NCI-H82 (cell line): ENCODE measurements around the gene GJD3.
"Not testable (repeated sequence)": the region's sequence is repeated elsewhere in the genome, so short reads cannot be mapped to it uniquely, and the experiment has no call there.

Source experiments
- DNase-seq: peaks from one replicate; lab custom pipeline; 2025; lab: John Stamatoyannopoulos, UW

Gene GJD3

DNA sequence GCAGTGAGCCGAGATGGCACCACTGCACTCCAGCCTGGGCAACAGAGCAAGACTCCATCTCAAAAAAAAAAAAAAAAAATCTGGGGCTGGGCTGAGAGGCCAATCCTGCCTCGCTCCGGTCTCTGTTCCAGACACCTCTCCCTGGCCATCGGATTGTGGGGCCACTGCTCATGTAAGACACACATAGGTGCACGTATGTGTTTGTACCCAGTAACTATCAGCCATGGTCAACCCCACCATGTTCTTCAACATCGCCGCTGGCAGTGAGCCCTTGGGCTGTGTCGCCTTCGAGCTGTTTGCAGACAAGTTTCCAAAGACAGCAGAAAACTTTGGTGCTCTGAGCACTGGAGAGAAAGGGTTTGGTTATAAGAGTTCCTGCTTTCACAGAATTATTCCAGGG is 3.2 kb upstream of the GJD3 start:
- not testable (repeated sequence) for DNase-seq

DNA sequence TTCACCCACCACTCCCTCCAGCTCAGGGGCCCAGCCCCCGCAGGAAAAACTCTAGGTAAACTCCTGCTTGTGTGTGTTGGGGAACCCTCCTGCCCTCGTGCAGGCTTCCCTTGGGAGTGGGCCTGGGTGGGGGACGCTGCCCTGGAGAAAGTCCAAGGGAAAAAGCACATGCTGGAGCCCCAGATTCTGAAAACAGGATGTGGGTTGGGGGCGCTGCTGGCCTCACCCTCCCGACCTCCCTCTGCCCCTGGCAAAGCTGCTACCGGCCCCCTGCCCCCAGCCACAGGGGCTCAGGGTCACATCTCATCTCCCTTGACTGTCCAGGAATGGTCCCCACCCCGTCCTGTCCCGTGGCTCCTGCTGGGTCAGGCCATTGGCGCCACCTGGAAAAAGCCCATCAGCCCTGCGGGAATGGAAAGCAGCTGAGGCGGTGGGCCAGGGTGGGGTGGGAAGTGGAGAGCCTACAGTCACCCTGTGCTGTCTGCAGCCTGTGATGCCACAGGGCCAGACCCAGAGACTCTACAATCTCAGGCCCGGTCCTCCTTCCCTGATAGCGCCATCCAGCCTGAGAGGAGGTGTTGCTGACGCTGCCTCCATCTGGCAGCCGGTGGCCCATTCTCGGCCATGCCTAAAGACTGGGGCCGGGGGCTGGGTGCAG is 2.5 kb upstream of the GJD3 start:
- no peak for DNase-seq

DNA sequence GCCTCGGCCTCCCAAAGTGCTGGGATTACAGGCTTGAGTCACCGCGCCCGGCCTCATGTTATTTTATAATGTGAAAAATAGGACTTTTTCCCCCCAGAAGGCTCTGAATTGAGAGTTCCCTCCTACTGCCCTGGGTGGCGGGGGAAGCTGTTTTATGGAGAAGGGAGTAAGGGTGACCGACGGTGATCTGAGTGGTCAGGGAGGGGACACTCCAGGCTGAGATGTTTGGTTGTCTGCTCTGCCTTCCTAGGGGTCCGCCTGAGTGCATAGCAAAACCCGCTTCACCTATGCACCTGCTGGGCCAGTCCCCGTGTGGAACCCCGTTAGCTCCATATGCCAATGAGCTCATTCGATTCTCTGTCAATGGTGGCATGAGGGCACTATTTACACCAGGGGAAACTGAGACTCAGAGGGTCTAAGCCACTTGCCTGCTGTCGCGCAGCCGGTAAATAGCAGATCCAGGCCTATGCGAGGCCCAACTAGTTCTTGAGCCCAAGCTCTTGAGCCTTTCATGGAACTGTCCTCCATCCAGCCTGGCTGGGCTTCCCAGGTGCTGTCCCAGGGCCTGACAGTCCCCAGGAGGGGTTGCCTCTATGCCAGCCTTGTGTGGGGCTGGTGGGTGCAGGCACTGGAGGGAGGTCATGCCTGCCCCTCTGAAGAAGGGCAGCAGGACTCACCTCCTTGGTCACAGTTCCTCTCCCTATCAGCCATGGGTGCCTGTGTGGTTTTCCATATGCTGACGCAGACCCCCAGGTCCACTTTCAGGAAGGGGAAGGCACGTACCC is 1.7 kb upstream of the GJD3 start:
- no peak for DNase-seq

DNA sequence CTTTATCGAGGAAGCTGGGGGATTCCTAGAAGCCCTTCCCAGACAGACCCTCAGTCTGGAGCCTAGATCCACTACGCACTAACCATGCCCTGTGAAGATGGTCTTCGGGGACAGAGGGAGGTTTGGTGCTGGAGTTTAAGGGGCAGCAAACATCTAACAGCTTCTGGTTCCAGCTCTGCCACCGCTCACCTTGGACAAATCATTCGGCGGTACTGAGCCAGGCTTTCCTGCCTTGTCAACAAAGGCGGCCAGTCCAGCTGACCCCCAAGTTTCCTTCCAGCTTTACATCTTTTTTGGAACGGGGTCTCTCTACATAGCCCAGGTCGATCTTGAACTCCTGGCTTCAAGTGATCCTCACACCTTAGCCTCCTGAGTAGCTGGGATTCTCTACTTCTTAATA is 369 bp upstream of the GJD3 start:
- no peak for DNase-seq

DNA sequence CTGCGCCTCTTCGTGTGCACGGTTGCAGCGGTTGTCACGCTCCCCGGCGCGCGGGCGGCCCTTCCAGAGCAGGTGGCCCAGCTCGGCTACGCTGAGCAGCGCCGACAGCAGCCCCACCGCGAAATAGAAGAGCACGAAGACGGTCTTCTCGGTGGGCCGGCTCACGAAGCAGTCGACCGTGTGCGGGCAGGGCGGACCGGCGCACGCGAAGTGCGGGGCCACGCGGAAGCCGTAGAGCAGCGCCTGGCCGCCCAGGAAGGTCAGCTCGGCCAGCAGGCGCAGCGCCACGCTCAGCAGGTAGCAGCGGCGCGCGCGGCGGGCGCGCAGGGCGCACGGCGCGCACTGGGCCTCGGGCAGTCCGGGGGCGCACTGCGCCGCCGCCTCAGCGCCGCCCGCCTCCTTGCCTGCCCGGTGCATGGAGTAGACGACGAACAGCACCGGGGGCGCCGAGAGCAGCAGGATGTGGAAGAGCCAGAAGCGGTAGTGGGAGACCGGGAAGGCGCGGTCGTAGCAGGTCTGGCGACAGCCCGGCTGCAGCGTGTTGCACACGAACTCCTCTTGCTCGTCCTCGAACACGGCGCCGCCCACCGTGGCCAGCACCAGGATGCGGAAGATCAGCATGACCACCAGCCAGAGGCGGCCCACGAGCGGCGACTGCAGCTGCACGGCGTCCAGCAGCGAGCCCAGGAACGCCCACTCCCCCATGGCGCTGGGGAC is 1.3 kb downstream of the GJD3 start:
- DNase-seq = peak; percentile 43

DNA sequence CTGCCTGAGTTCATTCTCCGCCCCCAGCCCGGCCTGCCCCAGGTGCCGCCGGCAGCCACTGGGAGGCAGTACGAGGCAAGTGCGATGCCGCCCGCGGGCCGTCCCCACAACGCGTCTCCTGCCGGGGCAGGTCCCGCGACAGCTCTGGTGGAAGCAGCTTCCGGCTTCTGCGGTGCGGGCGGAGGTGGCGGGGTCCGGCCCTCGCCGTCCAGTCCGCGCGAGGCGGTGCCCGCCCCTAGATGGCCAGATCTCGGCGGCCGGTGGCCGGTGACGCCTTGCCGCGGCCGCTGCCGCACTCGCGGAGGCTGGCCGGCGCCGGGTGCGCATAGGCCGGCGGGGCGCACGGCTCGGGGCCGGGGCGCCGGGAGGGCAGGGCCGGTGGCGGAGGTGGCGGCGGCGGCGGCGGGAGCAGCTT is 1.8 kb downstream of the GJD3 start:
- peak; percentile 82 for DNase-seq

DNA sequence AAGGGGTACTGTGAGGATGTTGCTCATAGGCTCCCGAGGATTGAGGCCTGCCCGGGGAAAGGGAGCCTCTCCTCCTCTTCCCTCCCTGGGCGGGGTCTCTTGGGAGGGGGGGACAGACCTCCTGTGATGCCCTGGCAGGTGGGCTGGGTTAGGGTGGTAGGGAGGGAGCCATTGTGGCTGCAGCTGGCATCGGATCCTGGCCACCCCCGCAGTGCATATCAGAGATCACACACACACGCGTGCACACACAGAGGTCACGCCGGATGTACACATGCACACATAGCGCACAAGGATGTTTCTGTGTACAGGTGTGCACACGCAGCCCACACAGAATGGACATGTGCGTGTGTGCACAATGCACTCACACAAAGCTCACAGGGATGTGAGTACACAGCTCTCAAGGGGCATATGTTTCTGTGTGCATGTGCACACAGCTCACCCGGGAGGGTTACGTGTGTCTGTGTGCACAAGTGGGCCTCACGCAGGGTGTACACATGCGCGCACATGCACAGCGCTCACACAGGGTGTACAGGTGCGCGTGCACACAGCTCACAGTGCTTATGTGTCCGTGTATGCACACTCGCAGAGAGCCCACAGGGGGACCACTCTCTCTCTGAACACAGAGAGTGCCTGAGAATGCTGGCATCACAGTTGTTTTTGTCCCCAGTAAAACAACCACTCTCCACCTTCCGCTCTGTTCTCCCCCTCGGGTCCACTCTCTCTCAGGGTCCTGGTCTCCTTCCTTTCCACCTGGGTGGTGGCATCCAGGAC is 2.4 kb downstream of the GJD3 start:
- DNase-seq = no peak

DNA sequence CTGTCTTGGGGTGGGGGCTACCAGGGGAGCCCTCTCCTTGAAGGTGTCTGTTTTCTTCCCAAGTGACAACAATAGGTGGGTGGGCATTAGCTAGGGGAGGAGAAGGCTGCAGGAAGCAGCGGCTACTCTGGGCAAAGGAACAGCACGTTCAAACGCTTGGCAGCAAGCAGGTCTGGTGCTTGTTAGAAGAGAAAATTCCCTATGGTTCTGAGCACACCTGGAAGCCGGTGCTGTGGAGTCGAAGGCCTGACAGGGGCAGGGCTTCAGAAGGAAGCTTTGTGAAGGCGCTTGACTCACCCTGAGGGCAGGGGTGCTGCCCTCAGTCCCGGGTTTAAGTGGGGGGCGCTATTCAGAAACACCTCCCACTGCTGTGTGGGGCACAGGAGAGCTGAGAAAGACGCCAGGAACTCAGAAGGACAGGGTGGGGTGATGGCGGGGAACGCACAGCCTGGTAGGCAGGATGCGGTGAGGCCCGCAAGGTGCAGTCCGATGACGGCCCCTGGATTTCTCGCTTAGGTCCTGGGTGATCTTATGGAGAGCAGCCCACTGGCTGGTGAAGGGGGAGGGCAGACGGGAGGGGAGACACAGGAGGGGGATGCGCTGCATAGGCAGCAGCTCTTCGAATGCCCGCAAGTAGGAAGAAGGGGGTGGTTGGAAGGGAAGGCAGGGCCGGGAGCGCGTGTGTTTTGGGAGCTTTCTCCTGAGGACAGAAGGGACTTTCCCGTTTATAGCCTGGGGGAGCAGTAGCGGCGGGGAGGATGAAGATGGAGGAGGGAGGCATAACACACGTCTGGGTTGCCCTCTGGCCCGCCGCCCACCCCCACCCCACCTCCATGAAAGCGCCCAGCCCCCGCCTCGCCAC is 3.2 kb downstream of the GJD3 start:
- DNase-seq = no peak

DNA sequence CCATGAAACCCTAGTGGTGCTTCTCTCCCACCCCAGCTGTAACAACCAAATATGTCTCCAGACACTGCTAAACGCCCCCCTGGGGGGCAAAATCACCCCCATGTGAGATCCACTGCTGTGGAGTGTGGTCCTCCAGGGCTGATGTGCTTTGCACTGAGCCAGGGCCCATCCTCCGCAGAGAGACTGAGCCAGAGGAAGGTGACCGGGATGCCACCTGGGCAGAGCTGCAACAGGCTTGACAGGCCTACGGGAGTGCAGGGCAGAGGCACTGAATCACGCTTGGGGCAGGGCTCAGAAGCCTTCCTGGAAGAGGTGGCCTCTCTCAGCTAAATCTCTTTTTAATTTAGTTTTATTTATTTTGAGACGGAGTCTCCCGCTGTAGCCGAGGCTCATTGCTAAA is 4.4 kb downstream of the GJD3 start:
- no peak for DNase-seq

DNA sequence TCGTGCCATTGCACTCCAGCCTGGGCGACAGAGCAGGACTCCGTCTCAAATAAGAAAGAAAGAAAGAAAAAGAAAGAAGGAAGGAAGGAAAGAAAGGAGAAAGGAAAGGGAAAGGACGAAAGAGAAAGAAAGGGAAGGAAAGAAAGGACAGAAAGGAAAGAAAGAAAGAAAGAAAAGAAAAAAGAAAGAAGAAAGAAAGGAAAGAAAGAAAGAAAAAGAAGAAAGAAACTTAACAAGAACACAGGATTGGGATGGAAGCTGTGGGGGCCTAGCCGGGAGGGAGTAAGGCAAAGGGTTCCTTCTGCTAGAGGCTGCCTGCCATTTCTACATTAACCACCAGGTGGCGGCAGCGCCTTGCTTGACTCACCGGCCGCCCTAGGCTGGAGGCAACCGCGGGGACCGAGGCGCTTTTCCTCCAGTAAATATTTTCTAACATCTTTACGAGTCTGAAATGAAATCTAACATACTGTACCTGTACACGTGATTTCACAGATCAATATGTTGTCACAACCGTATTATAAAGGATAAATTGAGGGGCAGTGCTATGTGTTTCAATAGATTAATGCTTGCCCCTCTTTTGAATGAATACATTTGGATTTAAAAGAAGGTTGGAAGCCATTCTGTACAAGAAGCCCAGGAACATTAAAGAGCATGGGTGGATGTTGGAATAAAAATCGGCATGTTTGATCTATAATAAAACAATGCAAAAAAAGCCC is 6.1 kb downstream of the GJD3 start:
- DNase-seq = peak; percentile 94

DNA sequence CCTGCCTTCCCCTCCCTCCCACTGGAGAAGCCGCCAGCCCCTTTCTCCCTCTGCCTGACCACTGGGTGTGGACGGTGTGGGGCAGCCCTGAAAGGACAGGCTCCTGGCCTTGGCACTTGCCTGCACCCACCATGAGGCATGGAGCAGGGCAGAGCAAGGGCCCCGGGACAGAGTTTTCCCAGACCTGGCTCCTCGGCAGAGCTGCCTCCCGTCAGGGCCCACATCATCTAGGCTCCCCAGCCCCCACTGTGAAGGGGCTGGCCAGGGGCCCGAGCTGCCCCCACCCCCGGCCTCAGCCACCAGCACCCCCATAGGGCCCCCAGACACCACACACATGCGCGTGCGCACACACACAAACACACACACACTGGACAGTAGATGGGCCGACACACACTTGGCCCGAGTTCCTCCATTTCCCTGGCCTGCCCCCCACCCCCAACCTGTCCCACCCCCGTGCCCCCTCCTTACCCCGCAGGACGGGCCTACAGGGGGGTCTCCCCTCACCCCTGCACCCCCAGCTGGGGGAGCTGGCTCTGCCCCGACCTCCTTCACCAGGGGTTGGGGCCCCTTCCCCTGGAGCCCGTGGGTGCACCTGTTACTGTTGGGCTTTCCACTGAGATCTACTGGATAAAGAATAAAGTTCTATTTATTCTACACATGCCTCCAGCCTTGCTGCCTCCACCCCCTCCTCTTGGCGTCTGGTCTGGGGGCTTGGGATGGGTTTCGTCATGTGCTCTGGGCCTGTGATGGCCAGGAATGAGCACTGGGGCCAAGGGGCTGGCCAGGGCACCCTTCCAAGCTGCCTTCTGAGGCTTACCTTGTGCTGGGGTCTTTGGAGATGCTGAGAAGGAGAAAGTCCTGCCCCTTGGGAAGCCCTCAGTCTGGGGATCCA is 7.3 kb downstream of the GJD3 start:
- DNase-seq = no peak

DNA sequence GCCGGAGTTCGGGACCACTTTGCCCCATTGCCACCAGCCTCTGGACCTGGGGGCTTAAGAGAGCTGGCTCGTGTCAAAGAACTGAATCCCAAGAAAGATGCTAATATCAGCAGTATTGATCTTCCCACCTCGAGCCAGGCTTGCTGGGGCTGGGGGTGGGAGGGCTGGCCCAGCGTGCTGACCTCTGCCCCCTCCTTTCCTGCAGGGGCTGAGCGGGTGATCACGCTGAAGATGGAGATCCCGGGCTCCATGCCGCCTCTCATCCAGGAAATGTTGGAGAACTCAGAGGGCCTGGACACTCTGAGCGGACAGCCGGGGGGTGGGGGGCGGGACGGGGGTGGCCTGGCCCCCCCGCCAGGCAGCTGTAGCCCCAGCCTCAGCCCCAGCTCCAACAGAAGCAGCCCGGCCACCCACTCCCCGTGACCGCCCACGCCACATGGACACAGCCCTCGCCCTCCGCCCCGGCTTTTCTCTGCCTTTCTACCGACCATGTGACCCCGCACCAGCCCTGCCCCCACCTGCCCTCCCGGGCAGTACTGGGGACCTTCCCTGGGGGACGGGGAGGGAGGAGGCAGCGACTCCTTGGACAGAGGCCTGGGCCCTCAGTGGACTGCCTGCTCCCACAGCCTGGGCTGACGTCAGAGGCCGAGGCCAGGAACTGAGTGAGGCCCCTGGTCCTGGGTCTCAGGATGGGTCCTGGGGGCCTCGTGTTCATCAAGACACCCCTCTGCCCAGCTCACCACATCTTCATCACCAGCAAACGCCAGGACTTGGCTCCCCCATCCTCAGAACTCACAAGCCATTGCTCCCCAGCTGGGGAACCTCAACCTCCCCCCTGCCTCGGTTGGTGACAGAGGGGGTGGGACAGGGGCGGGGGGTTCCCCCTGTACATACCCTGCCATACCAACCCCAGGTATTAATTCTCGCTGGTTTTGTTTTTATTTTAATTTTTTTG is 8.5 kb downstream of the GJD3 start:
- DNase-seq = no peak

DNA sequence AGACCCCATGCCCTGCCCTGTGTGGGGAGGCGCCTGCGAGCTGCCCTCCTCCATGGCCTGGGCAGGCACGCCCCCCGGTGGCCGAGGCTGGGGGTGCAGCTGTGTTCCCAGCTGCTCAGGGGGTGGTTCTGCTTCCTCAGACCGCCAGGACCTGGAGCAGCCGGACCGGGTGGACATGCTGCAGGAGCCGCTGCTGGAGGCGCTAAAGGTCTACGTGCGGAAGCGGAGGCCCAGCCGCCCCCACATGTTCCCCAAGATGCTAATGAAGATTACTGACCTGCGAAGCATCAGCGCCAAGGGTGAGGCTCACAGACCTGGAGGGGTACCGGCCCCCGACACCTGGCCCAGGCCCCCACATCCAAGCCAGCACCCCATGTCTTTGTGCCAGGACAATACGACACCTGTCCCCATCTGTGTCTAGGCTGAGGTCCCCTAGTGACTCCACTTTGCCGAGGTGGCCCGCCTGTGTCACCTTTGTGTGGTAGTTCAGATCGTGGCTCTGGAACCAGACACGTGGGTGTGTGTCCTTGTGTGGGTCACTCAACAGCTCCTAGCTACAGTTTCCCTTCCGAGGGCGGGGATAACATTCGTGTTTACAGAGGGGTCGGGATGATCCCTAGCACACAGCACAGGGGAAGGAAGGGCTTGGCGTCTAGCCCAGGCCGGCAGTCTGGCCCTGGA is 9.3 kb downstream of the GJD3 start:
- DNase-seq = peak; percentile 78

DNA sequence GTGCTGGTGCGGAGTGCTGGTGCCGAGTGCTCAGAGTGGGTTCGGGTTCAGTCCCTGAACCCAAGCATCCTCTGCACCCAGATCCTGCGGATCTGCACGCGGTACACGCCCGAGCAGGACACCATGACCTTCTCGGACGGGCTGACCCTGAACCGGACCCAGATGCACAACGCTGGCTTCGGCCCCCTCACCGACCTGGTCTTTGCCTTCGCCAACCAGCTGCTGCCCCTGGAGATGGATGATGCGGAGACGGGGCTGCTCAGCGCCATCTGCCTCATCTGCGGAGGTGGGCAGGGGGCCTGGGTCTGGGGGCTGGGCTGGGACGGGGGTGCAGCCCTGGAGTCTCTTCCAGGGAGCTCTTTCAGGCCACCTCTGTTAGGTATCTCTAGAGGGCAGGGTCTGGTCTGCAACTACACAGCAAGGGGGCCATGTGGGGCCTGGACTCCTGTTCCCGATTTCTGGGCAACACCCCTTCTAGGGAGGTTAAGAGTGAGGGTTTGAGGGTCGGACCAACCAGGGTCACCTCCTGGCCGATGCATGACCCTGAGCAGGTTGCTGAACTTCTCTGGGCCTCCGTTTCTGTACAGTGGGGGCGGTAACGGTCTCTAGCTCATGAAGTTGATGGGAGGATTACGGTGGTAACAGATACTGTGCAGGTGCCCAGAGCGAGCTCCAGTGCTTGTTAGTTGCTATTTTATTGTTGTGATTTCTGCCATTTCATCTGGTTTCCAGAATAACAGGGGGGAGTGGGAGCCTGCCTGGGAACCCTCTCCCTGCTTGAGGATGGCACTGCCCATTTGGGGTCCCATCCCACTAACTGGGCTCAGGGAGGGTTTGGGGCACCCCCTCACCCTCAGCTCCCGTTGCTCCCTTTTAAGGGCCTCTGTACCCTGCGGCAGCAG is 10.1 kb downstream of the GJD3 start:
- no peak for DNase-seq

DNA sequence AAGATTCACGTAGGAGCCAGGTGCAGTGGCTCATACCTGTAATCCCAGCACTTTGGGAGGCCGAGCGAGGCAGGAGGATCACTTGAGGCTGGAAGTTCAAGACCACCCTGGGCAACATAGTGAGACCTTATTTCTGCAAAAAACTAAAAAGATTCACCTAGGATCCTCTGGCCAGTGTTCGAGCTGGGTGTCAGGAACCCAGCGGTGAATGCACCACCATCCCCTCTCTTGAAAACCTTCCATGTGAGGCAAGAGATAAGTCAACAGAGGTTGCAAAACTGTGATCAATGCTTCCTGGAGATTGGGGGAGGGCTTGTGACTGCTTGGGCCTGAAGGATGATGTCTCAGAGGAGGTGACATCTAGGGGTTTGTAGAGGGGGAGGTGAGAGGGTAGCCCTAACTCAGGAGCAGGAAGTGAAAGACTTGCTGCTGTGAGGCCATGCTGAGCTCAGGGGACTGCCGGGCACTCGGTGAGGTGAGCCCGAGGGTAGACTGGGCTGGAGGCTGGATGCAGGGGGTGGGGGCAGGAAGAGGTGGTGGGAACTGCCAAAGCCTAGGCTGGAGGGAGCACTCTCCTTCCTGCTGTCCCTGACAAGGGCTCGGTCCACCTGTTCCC is 11.7 kb downstream of the GJD3 start:
- DNase-seq = no peak

DNA sequence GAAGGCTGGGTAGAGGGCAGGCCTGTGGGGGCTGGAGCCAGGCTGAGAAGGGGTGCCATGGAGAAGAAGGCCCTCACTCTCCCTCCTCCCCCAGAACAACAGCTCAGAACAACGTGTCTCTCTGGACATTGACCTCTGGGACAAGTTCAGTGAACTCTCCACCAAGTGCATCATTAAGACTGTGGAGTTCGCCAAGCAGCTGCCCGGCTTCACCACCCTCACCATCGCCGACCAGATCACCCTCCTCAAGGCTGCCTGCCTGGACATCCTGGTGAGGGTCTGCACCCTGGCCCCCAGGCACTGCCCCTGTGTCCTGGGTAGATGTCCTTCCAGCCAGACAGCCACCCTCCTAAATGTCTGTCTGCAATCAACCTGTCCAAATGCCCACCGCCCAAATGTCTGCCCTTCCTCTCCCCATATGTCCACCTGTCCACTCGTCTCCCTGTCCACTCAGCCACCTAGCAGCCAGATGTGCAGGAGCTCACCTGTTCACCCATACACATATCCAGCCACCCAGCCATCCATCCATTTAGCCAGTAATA is 12.2 kb downstream of the GJD3 start:
- DNase-seq = no peak
